Epithelial cell of proximal tubule (primary cell): Measurements from ENCODE around the gene KRT37. TPM values are rescaled to one million over a fixed set of nuclear protein-coding genes. Genes with fewer than 3 reads are reported as not detected.
A peak's percentile ranks its signal among the peaks of the same experiment; 100 is the strongest.
"Not testable (repeated sequence)": the region's sequence is repeated elsewhere in the genome, so short reads cannot be mapped to it uniquely, and the experiment has no call there.

Source experiments
- DNase-seq: peaks from one replicate; pipeline ENCODE4 v3.0.0-alpha.2; 2011; ENCODE audit warnings: low read depth
- H3K4me3 ChIP-seq: 2 replicates; pipeline ENCODE4 v1.5.1; 2011; ENCODE audit warnings: low read depth, mild to moderate bottlenecking, low read length
- CTCF ChIP-seq: conservative IDR thresholded peaks from 2 replicates; pipeline ENCODE4 v1.5.1; 2012; ENCODE audit warnings: low read depth, mild to moderate bottlenecking, low read length
- total RNA-seq: library from RNA; depleted of rRNA; stranded (reverse); fragments of >200 nt; gene quantifications from 2 replicates; pipeline ENCODE4 v1.2.3, GENCODE V29; 2015

KRT37 gene
- total RNA-seq, 1 donor from 2014 or later, result not detected

- TF ChIP-seq CTCF, result no peak
- no peak for DNase-seq
- no peak overlapping the region for H3K4me3 ChIP-seq
Measured at GRCh38 chr17:41382394-41382793, 42.0 kb downstream of the KRT37 start.

- not testable (repeated sequence) for H3K4me3 ChIP-seq, DNase-seq
Measured at GRCh38 chr17:41381943-41382342, 42.4 kb downstream of the KRT37 start, which contains the start of gene KRT34. TSS of gene KRT34 (minus strand) at chr17:41382306. CDS start at chr17:41382246, 60 bp downstream.

- not testable (repeated sequence) for H3K4me3 ChIP-seq
- DNase-seq, result peak; percentile 76
Measured at GRCh38 chr17:41380091-41380490, 44.3 kb downstream of the KRT37 start.

GRCh38 chr17:41377546-41377945, 46.8 kb downstream of the KRT37 start:
- no peak for DNase-seq
- no peak for TF ChIP-seq CTCF

More at GRCh38 chr17:41377546-41377945, 46.8 kb downstream of the KRT37 start:
- H3K4me3 ChIP-seq, result no peak overlapping the region

Other genes starting within 250 kb of the KRT37 start
- gene KRTAP4-2, start 246.4 kb downstream of the KRT37 start, total RNA-seq, result not detected in 2 replicates
- not detected in 2 replicates for gene KRTAP4-1, start 239.7 kb downstream of the KRT37 start, total RNA-seq
- gene KRTAP9-1, start 234.7 kb downstream of the KRT37 start, total RNA-seq, result not detected in 2 replicates
- not detected in 2 replicates for gene KRTAP9-2, start 197.9 kb downstream of the KRT37 start, total RNA-seq
- not detected in 2 replicates for gene KRTAP9-3, start 192.1 kb downstream of the KRT37 start, total RNA-seq
- not detected in 2 replicates for gene KRTAP9-8, start 186.6 kb downstream of the KRT37 start, total RNA-seq
- gene KRTAP9-4, start 174.9 kb downstream of the KRT37 start, total RNA-seq, result not detected in 2 replicates
- not detected in 2 replicates for gene KRTAP9-9, start 169.2 kb downstream of the KRT37 start, total RNA-seq
- gene KRTAP9-6, start 159.2 kb downstream of the KRT37 start, total RNA-seq, result not detected in 2 replicates
- gene KRTAP9-7, start 148.9 kb downstream of the KRT37 start, total RNA-seq, result not detected in 2 replicates
- gene KRTAP29-1, start 121.7 kb downstream of the KRT37 start, total RNA-seq, result not detected in 2 replicates
- gene KRTAP16-1, start 115.3 kb downstream of the KRT37 start, total RNA-seq, result not detected in 2 replicates
- not detected in 2 replicates for gene KRTAP17-1, start 108.9 kb downstream of the KRT37 start, total RNA-seq
- gene KRT33A, start 73.8 kb downstream of the KRT37 start, total RNA-seq, result not detected in 2 replicates
- gene KRT33B, start 54.8 kb downstream of the KRT37 start, total RNA-seq, result 0.29 TPM in 2 replicates
- 4.2 and 15.1 TPM in 2 replicates for gene KRT34, start 42.3 kb downstream of the KRT37 start, total RNA-seq
- gene KRT31, start 27.0 kb downstream of the KRT37 start, total RNA-seq, result not detected in 2 replicates
- not detected in 2 replicates for gene KRT38, start 16.4 kb upstream of the KRT37 start, total RNA-seq
- not detected in 2 replicates for gene KRT32, start 42.8 kb upstream of the KRT37 start, total RNA-seq
- not detected in 2 replicates for gene KRT35, start 56.6 kb upstream of the KRT37 start, total RNA-seq
- not detected in 2 replicates for gene KRT36, start 65.3 kb upstream of the KRT37 start, total RNA-seq
- 1.0 and 2.0 TPM in 2 replicates for gene KRT13, start 81.0 kb upstream of the KRT37 start, total RNA-seq
- 4.6 and 15.6 TPM in 2 replicates for gene KRT15, start 94.3 kb upstream of the KRT37 start, total RNA-seq
- 1,090 and 2,137 TPM in 2 replicates for gene KRT19, start 103.7 kb upstream of the KRT37 start, total RNA-seq
- not detected in 2 replicates for gene KRT9, start 147.5 kb upstream of the KRT37 start, total RNA-seq
- not detected in 2 replicates for gene KRT14, start 162.3 kb upstream of the KRT37 start, total RNA-seq
- gene KRT16, start 188.2 kb upstream of the KRT37 start, total RNA-seq, result 2.0 and 4.3 TPM in 2 replicates
- gene KRT17, start 200.0 kb upstream of the KRT37 start, total RNA-seq, result 20.8 and 88.8 TPM in 2 replicates